ENCODE results near the gene ZMYND19. TPM values are rescaled to one million over a fixed set of nuclear protein-coding genes. Genes with fewer than 3 reads are reported as not detected.

Gene ZMYND19
- total RNA-seq, 1 experiment from 2014 or later = 79.2 TPM

DNA sequence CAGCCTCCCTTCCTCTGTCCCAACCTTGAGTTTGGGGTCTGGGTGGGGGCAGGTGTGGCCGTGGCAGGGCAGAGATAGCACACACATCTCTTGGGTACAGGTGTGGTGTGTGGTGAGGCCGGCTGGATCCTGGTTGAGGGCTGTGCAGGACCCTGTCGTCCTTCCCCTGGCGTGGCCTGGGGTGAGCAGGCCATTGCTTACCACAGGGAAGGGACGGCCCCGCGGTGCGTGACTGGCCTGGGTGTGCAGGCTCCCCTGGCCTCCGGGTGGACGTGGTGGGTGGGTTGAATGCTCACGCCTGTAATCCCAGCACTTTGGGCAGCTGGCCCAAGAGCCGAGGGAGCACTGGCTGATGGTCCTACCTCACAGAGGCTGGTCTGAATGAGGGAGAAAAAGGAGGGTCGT, 16.4 kb upstream of the ZMYND19 start:
- Histone ChIP-seq H4K91ac (ENCODE audit: insufficient read length, low read depth, low read length) (no peak overlapping the region), H3K9ac (ENCODE audit: extremely low read depth, insufficient read length, low read length) (no peak overlapping the region), H4K5ac (ENCODE audit: insufficient read length, low read depth, low read length) (no peak overlapping the region), H3K27me3 (ENCODE audit: insufficient read depth, low read length) (no peaks in the 10 kb centered on the region; the same call in 1 of the 2 replicates), H3K4ac (ENCODE audit: low read depth, low read length) (no peak overlapping the region), H4K20me1 (ENCODE audit: control insufficient read depth, insufficient read depth, insufficient read length) (no peaks in the 10 kb centered on the region), H2BK12ac (ENCODE audit: insufficient read length, low read depth, low read length) (no peak overlapping the region), H3K18ac (ENCODE audit: insufficient read length, low read depth, low read length) (no peak overlapping the region), H3K23me2 (ENCODE audit: insufficient read length, low read depth, low read length, poor library complexity, severe bottlenecking) (peaks cover 7% of the 10 kb centered on the region), H2BK20ac (ENCODE audit: low read depth, low read length, poor library complexity, severe bottlenecking) (no peak overlapping the region), H3K23ac (ENCODE audit: insufficient read length, low read depth, low read length) (no peak overlapping the region), H2BK5ac (ENCODE audit: insufficient read length, low read length) (no peak overlapping the region), H2AFZ (ENCODE audit: low read length) (no peak overlapping the region), H3K9me3 (ENCODE audit: control insufficient read depth, low read depth, low read length) (no peaks in the 10 kb centered on the region), H3K4me2 (ENCODE audit: insufficient read depth, insufficient read length, low read length) (peak overlapping the region; percentile 22), H3K27ac (ENCODE audit: insufficient read length, low read depth, low read length) (no peak overlapping the region), H3K79me2 (ENCODE audit: insufficient read depth, low read length) (0 out of 2 replicates have a peak, but pooled peaks cover 2% of the 10 kb centered on the region), H3T11ph (ENCODE audit: low read length) (no peak overlapping the region), H4K8ac (replicated peaks; ENCODE audit: insufficient read length, low read depth, low read length) (no peak overlapping the region), H3K14ac (ENCODE audit: insufficient read depth, low read length) (no peak overlapping the region), H2AK5ac (ENCODE audit: insufficient read length, low read length) (no peak overlapping the region), H3K79me1 (ENCODE audit: insufficient read depth, low read depth, low read length, poor library complexity, severe bottlenecking) (no peaks in the 10 kb centered on the region), H2BK120ac (ENCODE audit: low read depth, low read length, poor library complexity, severe bottlenecking) (no peak overlapping the region), H3K4me1 (ENCODE audit: insufficient read depth, low read length) (no peaks in the 10 kb centered on the region; the same call in 1 of the 2 replicates), H2BK15ac (ENCODE audit: low read depth, low read length) (no peak overlapping the region), H3K56ac (ENCODE audit: insufficient read length, low read depth, low read length) (no peak overlapping the region)
- Mint-ChIP-seq H3K4me3 (peak overlapping the region; percentile 69 to 81), H3K36me3 (ENCODE audit: insufficient read depth in 1 of 3, low read depth in 3 of 3) (no peaks in the 10 kb centered on the region; a peak in 2 of 7 replicates), H3K27ac (no peak overlapping the region), H3K27me3 (ENCODE audit: low read depth) (peaks cover 26% of the 10 kb centered on the region), H3K4me1 (peaks cover 25 to 37% of the 10 kb centered on the region in 2 experiments), H3K9me3 (no peaks in the 10 kb centered on the region)
- WGBS (ENCODE audit: extremely low coverage, insufficient read length, low lambda C conversion rate) = no CpG with 5 or more reads among the region's 13 CpGs
- TF ChIP-seq, protein P1, sequence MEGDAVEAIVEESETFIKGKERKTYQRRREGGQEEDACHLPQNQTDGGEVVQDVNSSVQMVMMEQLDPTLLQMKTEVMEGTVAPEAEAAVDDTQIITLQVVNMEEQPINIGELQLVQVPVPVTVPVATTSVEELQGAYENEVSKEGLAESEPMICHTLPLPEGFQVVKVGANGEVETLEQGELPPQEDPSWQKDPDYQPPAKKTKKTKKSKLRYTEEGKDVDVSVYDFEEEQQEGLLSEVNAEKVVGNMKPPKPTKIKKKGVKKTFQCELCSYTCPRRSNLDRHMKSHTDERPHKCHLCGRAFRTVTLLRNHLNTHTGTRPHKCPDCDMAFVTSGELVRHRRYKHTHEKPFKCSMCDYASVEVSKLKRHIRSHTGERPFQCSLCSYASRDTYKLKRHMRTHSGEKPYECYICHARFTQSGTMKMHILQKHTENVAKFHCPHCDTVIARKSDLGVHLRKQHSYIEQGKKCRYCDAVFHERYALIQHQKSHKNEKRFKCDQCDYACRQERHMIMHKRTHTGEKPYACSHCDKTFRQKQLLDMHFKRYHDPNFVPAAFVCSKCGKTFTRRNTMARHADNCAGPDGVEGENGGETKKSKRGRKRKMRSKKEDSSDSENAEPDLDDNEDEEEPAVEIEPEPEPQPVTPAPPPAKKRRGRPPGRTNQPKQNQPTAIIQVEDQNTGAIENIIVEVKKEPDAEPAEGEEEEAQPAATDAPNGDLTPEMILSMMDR (conservative IDR thresholded peaks at IDR 0.05) = no peak
- DNase-seq = no peak

Data from H9 (cell line).